Measurements from ENCODE around the gene TPCN2. TPM values are rescaled to one million over a fixed set of nuclear protein-coding genes. Genes with fewer than 3 reads are reported as not detected.

Gene TPCN2
- polyA plus RNA-seq, 1 donor, result 10.5 TPM

GRCh38 chr11:69058511-69059270, 10.0 kb downstream of the TPCN2 start:
- no peak for DNase-seq

DNA sequence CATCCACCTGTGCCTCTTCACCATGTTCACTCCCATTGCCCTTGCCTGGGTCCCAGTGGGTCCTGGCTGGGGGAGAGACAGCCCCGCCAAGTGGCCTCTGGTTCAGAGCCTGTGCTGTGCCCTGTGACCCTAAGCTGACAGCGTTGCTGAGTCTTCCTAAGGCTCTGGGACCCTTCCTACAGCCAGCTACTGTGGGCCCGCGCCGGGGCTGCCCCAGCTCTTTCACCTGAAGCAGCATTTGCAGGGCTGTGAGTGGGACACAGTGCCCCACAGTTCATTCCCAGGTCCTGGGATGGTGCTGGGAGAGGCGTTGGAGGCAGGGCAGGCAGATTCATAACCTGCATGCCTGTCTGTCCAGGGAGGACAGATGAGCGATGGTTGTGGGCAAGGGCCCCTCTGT, 10.7 kb downstream of the TPCN2 start:
- DNase-seq, result no peak

- DNase-seq, result no peak
Observed at GRCh38 chr11:69059985-69060384, 11.3 kb downstream of the TPCN2 start.

GRCh38 chr11:69060806-69061712, 12.3 kb downstream of the TPCN2 start:
- DNase-seq, result no peak

GRCh38 chr11:69061713-69062053, 13.0 kb downstream of the TPCN2 start:
- DNase-seq, result no peak

DNA sequence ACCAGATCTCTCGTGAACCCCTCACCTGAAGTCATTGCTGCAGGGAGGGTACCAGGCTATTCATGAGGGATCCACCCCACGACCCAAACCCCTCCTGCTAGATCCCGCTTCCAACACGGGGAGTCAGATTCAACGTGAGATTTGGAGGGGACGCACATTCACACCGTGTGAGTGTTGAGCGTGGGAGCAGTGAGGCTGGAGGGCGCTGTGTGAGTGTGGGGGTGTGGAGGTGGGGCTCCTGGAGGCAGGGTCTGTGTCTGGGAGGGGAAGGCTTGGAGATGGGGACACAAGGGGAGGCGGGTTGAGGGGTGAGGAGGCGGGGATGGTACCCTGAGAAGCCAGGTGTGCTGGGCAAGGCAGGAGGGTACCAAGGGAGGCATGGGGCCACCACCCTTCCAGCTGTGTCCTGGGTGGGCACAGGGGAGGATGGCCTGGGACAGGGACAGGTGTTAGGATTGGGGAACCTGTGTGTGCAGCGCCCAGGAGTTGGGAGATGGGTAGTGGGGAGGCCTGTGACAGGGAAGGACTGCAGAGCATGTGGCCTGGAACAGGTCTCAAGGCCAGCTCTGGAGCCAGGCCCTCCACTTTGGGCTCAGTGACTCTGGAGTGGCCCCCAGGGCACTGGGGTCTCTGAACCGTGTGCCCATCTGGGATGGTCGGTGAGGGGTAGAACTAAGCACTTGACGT, 13.6 kb downstream of the TPCN2 start:
- no peak for DNase-seq

GRCh38 chr11:69062873-69063651, 14.3 kb downstream of the TPCN2 start:
- no peak for DNase-seq

DNA sequence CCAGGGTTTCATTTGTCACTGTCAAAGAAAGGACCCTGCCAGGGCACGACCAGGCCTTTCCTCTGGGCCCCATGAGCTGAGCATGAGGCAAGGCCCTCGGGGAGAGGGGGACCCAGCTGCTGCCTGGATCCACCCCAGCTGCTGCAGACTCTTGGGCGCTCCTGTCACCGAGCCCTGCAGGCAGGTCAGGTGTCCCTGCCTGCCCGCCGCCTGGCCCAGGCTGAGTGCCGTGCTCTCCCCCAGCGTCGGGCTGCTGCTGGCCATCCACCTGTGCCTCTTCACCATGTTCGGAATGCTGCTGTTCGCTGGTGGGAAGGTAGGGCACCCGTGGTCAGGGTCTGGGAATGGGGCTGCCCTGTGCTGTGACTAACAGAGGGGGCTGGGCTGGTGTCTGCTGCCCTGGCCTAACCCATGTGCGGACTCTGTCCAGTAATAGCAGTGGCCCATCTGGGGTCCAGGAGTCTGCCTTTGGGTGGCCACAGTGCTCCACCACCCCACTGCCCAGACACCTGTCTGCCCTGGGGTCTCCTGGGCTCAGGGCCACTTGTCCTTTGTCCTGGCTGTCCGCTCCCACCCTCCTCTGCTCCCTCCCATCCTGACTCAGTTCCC, 15.0 kb downstream of the TPCN2 start:
- no peak for DNase-seq

DNA sequence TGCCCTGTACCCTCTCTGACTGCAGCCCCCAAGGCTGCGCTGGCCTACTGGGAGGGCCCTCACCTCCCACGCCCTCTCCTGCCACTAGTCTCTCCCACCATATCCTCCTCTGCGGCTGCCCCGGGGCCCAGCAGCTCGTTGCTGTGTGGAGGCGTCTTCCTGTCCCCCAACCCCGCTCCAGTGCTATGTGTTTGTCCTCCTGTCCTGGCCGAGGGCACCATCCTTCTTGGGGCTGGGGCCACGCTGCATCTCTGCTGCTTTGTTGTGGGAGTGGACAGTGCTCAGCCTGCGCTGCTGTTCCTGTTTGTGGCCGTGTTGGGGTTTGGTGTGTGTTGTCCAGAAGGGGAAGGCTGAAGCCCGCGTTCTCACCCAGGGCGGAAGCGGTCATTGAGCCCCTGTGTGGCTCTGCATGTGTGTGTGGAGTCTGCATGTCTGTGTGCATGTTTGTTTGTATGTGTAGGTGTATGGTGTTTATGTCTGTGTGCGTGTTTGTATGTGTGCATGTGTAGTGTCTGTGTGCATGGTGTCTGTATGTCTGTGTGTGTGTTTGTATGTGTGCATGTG, 15.7 kb downstream of the TPCN2 start:
- no peak for DNase-seq

DNA sequence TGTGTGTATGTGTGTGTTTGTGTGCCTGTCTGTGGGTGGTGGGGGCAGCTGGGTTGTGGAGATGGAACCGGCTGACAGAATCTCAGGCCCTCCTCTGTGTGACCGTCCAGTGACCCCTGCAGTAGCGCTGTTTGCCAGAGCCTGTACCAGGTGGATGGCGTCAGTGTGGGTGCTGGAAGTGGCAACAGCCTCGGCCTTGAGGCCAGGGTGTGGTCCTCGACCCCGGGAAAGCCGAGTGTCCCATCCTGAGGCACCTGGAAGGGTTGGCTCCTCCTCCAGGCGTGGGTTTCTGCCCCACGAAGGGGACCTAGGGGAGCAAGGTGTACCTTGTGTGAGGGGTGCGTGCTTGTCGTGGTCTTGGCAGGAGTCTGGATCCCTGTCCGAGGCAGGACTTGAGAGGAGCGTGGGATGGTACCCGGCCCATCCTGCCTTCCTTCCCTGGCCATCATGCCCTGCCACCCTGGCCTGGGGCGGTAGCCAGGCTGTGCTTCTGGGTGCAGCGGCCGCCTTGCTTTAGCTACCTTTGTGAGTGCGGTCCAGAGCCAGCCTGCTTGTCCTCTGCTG, 16.5 kb downstream of the TPCN2 start:
- no peak for DNase-seq

GRCh38 chr11:69066122-69067112, 17.7 kb downstream of the TPCN2 start:
- no peak for DNase-seq

DNA sequence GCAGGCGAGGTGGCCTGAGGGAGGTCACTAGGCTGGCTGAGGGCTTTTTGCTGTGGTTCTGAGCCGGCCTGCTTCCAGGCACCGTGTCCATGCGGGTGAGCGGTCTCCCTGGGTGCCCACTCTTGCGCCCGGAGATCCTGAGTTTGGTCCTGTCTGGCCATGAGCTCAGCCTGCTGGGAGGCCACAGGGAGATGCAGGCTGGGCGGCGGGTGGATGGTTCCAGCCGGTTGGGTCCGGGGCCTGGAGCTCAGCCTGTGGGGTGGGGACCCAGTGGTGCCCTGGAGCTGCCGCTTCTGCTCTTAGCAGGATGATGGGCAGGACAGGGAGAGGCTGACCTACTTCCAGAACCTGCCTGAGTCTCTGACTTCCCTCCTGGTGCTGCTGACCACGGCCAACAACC, 18.5 kb downstream of the TPCN2 start:
- no peak for DNase-seq

DNA sequence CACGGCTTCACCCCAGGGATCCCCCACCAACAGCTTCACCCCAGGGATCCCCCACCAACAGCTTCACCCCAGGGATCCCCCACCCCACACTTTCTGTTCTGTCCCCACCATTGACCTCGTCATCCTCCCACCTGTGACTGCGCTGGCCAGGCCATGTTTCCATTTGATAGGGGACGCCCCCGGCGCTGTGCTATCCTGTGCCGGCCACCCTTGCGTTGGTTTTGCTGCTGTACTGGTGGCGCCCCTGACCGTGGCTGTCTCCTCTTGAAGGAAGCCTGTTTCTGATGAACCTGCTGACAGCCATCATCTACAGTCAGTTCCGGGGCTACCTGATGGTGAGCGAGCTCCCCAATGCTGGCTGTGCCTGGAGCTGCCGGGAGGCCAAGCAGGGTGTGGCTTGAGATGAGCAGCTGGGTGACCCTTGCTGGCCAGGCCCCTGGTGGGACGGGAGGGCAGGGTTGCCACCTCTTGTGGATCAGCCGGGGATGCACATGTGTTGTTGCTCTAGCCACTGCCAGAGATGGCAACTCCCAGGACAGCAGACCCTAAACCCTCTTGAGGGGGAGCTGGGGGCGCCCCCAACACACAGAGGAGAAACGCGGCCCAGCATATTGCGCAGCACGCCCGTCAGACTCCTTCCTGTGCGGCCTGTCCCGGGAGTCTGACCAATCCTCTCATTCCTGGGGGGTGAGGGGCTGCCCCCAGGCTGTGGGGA, 22.5 kb downstream of the TPCN2 start:
- DNase-seq, result no peak

GRCh38 chr11:69071956-69072355, 23.2 kb downstream of the TPCN2 start:
- DNase-seq, result no peak

DNA sequence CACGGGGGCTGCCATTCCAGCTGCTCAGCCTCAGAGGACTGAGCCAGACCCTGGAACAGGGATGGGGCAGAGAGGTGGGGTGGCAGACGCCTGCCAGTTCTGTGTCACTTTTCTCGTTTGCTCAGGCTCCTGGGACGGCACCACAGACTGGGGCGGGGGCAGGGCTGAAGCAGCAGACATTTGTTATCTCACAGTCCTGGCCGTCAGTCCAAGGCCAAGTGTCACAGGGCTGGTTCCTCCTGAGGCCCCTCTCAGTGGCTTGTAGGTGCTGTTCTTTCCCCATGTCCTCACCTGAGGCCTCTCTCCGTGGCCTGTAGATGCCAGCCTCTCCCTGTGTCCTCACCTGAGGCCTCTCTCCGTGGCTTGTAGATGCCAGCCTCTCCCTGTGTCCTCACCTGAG, 24.7 kb downstream of the TPCN2 start:
- no peak for DNase-seq

- no peak for DNase-seq
Observed at GRCh38 chr11:69074375-69075140, 25.8 kb downstream of the TPCN2 start.

DNA sequence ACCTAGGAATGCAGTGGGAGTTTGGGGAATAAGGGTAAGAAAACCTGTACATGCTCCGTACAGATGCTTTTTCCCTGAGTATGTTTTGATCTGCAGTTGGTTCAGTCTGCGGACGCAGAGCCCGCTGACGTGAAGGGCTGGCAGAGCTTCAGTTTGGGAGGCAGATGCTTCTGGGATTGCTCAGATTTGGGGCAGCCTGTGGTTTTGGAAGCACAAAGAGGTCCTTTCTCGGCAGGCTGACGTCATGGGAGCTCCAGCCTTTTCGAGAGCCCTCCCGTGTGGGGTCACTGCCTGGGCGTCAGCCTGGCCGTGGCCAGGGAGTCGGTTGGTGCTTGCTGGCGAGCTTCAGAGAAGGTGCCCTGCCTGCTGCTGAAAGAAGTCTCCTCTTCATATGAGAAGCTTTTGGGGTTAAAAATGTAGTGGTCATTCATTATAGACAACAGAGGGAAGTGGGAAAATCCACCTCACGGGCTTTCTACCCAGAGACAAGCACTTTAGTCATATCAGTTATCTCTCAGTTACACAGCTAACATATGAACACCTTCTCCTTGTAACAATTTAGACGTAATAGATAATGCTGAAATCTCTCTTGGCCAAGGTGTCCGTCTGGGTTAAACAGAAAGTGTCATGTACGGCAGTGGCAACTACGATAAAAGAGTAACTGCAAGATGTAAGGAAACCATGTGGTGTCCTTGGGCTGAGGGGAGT, 26.8 kb downstream of the TPCN2 start:
- no peak for DNase-seq

Data from hindlimb muscle (tissue), 1 donor.